SK-N-SH treated with all-trans-retinoic acid at 6 μM for 48 hours (cell line): ENCODE results near the gene ARL17B.
"Not testable (repeated sequence)": the region's sequence is repeated elsewhere in the genome, so short reads cannot be mapped to it uniquely, and the experiment has no call there.

Experiments
- BACH2 ChIP-seq: fragments of 250-450 bp; sonication (Bioruptor Pico); IDR thresholded peaks from 2 replicates; pipeline ENCODE4 v1.9.0; 2021; ENCODE audit warnings: mild to moderate bottlenecking, borderline replicate concordance
- CSRNP3 ChIP-seq: fragments of 250-450 bp; sonication (Bioruptor Pico); IDR thresholded peaks from 2 replicates; pipeline ENCODE4 v1.5.1; 2021; ENCODE audit warnings: mild to moderate bottlenecking, moderate library complexity
- GLIS3 ChIP-seq: fragments of 250-450 bp; sonication (Bioruptor Pico); IDR thresholded peaks from 2 replicates; pipeline ENCODE4 v1.5.0; 2020; ENCODE audit warnings: mild to moderate bottlenecking, moderate library complexity
- SNAI2 ChIP-seq: fragments of 250-450 bp; sonication (Bioruptor Pico); IDR thresholded peaks from 2 replicates; pipeline ENCODE4 v1.5.0; 2020; ENCODE audit warnings: mild to moderate bottlenecking, moderate library complexity
- TOX ChIP-seq: fragments of 250-450 bp; sonication (Bioruptor Pico); IDR thresholded peaks from 2 replicates; pipeline ENCODE4 v1.8.0; 2021; ENCODE audit warnings: mild to moderate bottlenecking, moderate library complexity, borderline replicate concordance
- ZFP30 ChIP-seq: fragments of 450-650 bp; formaldehyde crosslinking; IDR thresholded peaks from 2 replicates; pipeline ENCODE4 v1.5.0; 2022; ENCODE audit warnings: mild to moderate bottlenecking, moderate library complexity
- TF ChIP-seq, protein P1 (sequence below): fragments of 250-450 bp; sonication (Bioruptor Pico); IDR thresholded peaks from 2 replicates; pipeline ENCODE4 v1.8.0; 2021; ENCODE audit warnings: low read depth, mild to moderate bottlenecking, moderate library complexity, borderline replicate concordance
- TF ChIP-seq, protein P2 (sequence below): fragments of 250-450 bp; sonication (Bioruptor Pico); IDR thresholded peaks from 2 replicates; pipeline ENCODE4 v1.5.1; 2020; ENCODE audit warnings: low read depth, mild to moderate bottlenecking, moderate library complexity

DNA sequence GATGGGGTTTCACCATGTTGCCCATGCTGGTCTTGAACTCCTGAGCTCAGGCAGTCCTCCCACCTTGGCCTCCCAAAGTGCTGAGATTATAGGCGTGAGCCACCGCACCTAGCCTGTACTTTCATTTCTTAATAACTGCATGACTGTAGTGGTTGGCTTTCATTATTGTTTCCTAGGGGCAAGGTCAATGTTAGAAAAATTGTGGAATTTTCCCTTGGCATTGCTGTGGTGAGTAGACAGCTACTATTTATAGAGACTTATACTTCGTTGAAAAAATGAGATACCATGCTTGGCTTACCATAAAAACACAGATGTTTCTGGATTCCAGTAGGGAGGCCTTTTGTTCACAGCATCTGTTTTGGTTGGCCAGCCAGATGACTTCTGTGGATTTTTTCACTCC lies 39.0 kb upstream of the ARL17B start:
- not testable (repeated sequence) for TF ChIP-seq ZFP30, TOX, SNAI2, CSRNP3, GLIS3, BACH2 (CRISPR knock-in tag)
- TF ChIP-seq, protein P1, sequence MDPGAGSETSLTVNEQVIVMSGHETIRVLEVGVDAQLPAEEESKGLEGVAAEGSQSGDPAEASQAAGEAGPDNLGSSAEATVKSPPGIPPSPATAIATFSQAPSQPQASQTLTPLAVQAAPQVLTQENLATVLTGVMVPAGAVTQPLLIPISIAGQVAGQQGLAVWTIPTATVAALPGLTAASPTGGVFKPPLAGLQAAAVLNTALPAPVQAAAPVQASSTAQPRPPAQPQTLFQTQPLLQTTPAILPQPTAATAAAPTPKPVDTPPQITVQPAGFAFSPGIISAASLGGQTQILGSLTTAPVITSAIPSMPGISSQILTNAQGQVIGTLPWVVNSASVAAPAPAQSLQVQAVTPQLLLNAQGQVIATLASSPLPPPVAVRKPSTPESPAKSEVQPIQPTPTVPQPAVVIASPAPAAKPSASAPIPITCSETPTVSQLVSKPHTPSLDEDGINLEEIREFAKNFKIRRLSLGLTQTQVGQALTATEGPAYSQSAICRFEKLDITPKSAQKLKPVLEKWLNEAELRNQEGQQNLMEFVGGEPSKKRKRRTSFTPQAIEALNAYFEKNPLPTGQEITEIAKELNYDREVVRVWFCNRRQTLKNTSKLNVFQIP (CRISPR knock-in tag): not testable (repeated sequence)
- TF ChIP-seq, protein P2, sequence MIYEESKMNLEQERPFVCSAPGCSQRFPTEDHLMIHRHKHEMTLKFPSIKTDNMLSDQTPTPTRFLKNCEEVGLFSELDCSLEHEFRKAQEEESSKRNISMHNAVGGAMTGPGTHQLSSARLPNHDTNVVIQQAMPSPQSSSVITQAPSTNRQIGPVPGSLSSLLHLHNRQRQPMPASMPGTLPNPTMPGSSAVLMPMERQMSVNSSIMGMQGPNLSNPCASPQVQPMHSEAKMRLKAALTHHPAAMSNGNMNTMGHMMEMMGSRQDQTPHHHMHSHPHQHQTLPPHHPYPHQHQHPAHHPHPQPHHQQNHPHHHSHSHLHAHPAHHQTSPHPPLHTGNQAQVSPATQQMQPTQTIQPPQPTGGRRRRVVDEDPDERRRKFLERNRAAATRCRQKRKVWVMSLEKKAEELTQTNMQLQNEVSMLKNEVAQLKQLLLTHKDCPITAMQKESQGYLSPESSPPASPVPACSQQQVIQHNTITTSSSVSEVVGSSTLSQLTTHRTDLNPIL: not testable (repeated sequence)
